Liver (tissue), 9 donors: ENCODE results near the gene CCDC86. TPM values are rescaled to one million over a fixed set of nuclear protein-coding genes. Genes with fewer than 3 reads are reported as not detected.

Experiments
- DNase-seq: peaks from one replicate; pipeline ENCODE4 v3.0.0-alpha.2; 2017; ENCODE audit warnings: low spot score
- H3K27ac ChIP-seq, 2 donors: one replicate each; pipeline ENCODE4 v1.7.0; 2013; ENCODE audit warnings: inconsistent platforms in 2 of 2, low read length in 2 of 2, control low read depth in 1 of 2, low read depth in 1 of 2, mild to moderate bottlenecking in 1 of 2
- H3K27me3 ChIP-seq, 4 donors: one replicate each; pipeline versions ENCODE4 v1.6.1 to v1.7.0; 2013; ENCODE audit warnings: low read length in 3 of 4, inconsistent platforms in 1 of 4, mild to moderate bottlenecking in 1 of 4, moderate library complexity in 1 of 4; ENCODE audit not compliant: control insufficient read depth in 4 of 4, insufficient read depth in 4 of 4
- H3K36me3 ChIP-seq, 4 donors: one replicate each; pipeline versions ENCODE4 v1.6.1 to v1.7.0; 2013; ENCODE audit warnings: low read length in 3 of 4, mild to moderate bottlenecking in 3 of 4, low read depth in 1 of 4, moderate library complexity in 1 of 4; ENCODE audit not compliant: control insufficient read depth in 4 of 4, insufficient read depth in 3 of 4
- H3K4me1 ChIP-seq, 4 donors: one replicate each; pipeline versions ENCODE4 v1.6.1 to v1.7.0; 2013; ENCODE audit warnings: low read length in 3 of 4, mild to moderate bottlenecking in 3 of 4, moderate library complexity in 1 of 4; ENCODE audit not compliant: control insufficient read depth in 4 of 4, insufficient read depth in 4 of 4
- H3K4me3 ChIP-seq, 3 donors: one replicate each; pipeline versions ENCODE4 v1.6.1 to v1.7.0; 2013; ENCODE audit warnings: low read length in 3 of 3, control low read depth in 1 of 3, low read depth in 1 of 3, mild to moderate bottlenecking in 1 of 3
- H3K9ac ChIP-seq, 2 donors: one replicate each; pipeline ENCODE4 v1.7.0; 2013; ENCODE audit warnings: low read length in 2 of 2, mild to moderate bottlenecking in 2 of 2, moderate library complexity in 2 of 2, control low read depth in 1 of 2, low read depth in 1 of 2
- H3K9me3 ChIP-seq, 4 donors: one replicate each; pipeline versions ENCODE4 v1.6.1 to v1.7.0; 2013; ENCODE audit warnings: low read length in 3 of 4; ENCODE audit not compliant: control insufficient read depth in 4 of 4
- ATF3 ChIP-seq: IDR thresholded peaks from 2 replicates; pipeline ENCODE4 v1.6.1; 2016; ENCODE audit warnings: antibody characterized with exemption
- CTCF ChIP-seq: fragments of 150-350 bp; IDR thresholded peaks from 2 replicates; pipeline ENCODE4 v1.5.1; 2017; ENCODE audit warnings: improper control_type of control experiment, low read depth, low read length; ENCODE audit not compliant: missing input control
- EGR1 ChIP-seq, 2 donors: IDR thresholded peaks; 2 replicates each; pipeline ENCODE4 v1.6.1; 2016 to 2018; ENCODE audit warnings: antibody characterized with exemption in 2 of 2, low read depth in 2 of 2
- FOXA2 ChIP-seq: IDR thresholded peaks from 2 replicates; pipeline ENCODE4 v1.6.1; 2016; ENCODE audit warnings: antibody characterized with exemption
- GABPA ChIP-seq, 2 donors: IDR thresholded peaks in 1 of 2; conservative IDR thresholded peaks in 1 of 2; 2 replicates each; pipeline ENCODE4 v1.6.1; 2016; ENCODE audit warnings: antibody characterized with exemption in 2 of 2, mild to moderate bottlenecking in 1 of 2, moderate library complexity in 1 of 2
- HNF4A ChIP-seq, 2 donors: conservative IDR thresholded peaks; 2 replicates each; pipeline ENCODE4 v1.6.1; 2016; ENCODE audit warnings: antibody characterized with exemption in 2 of 2, mild to moderate bottlenecking in 2 of 2
- HNF4G ChIP-seq: IDR thresholded peaks from 2 replicates; pipeline ENCODE4 v1.6.1; 2016; ENCODE audit warnings: antibody characterized with exemption
- RAD21 ChIP-seq, 2 donors: IDR thresholded peaks; 2 replicates each; pipeline ENCODE4 v1.6.1; 2016; ENCODE audit warnings: antibody characterized with exemption in 2 of 2, mild to moderate bottlenecking in 2 of 2
- TAF1 ChIP-seq: conservative IDR thresholded peaks from 2 replicates; pipeline ENCODE4 v1.6.1; 2016; ENCODE audit warnings: antibody characterized with exemption, mild to moderate bottlenecking
- YY1 ChIP-seq: IDR thresholded peaks from 2 replicates; pipeline ENCODE4 v1.6.1; 2016; ENCODE audit warnings: antibody characterized with exemption, mild to moderate bottlenecking
- ZBTB33 ChIP-seq: IDR thresholded peaks from 2 replicates; pipeline ENCODE4 v1.6.1; 2016; ENCODE audit warnings: antibody characterized with exemption
- WGBS: extraction: QIAGEN DNeasy Blood & Tissue Kit; methylation state at CpG from one replicate; pipeline ENCODE4 v1.1.7; 2013; 5-methylcytosine and 5-hydroxymethylcytosine counted together
- polyA plus RNA-seq, 2 donors: library from polyadenylated mRNA; stranded (reverse) in 1 of 2; unstranded in 1 of 2; fragments of 200-250 nt in 1 of 2; fragments of >200 nt in 1 of 2; fragmentation: Nextera tagmentation in 1 of 2; extraction: Ambion mirVana in 1 of 2; gene quantifications; one replicate each; pipeline versions ENCODE4 v1.2.1 to v1.2.3, GENCODE V29; 2013 to 2015
- total RNA-seq, 2 donors: library from RNA; depleted of rRNA; stranded (reverse); fragments of >200 nt; gene quantifications; one replicate each; pipeline ENCODE4 v1.2.3, GENCODE V29; 2014
- donor health status: healthy.
- donor health status: healthy.
- donor health status: healthy.
- donor health status: healthy.
- donor health status: healthy.

CCDC86 gene
- total and polyA plus RNA-seq, 4 donors: 5.0 to 9.4 (median 5.7) TPM

GRCh38 chr11:60897496-60897895 lies 55.6 kb downstream of the CCDC86 start:
- H3K27ac ChIP-seq: no peak overlapping the region
- no peak overlapping the region for H3K9ac ChIP-seq
- TF ChIP-seq TAF1 (no peak), YY1 (no peak), CTCF (no peak), FOXA2 (no peak), GABPA (IDR thresholded peaks at IDR 0.05 in 1 of 2, conservative IDR thresholded peaks at IDR 0.05 in 1 of 2) (no peak), HNF4A (conservative IDR thresholded peaks at IDR 0.05) (no peak)
- H3K27me3 ChIP-seq: no peaks in the 10 kb centered on the region
- H3K4me3 ChIP-seq: no peak overlapping the region
- H3K9me3 ChIP-seq: no peaks in the 10 kb centered on the region
- H3K36me3 ChIP-seq: peaks cover 8 to 85% (median 75%) of the 10 kb centered on the region in 4 donors
- peaks cover 0 to 10% (median 6%) of the 10 kb centered on the region in 4 donors for H3K4me1 ChIP-seq
- 96% methylated on average over 4 of the region's 4 CpGs for WGBS
- no peak for DNase-seq

GRCh38 chr11:60899046-60899936 lies 57.4 kb downstream of the CCDC86 start:
- peaks cover 8 to 77% (median 67%) of the 10 kb centered on the region in 4 donors for H3K36me3 ChIP-seq
- TF ChIP-seq HNF4G (no peak), CTCF (peak; percentile 85), ATF3 (no peak), EGR1 (IDR thresholded peaks at IDR 0.05; ENCODE audit: low read depth in 2 of 2) (no peak), GABPA (IDR thresholded peaks at IDR 0.05 in 1 of 2, conservative IDR thresholded peaks at IDR 0.05 in 1 of 2) (no peak), RAD21 (IDR thresholded peaks at IDR 0.05) (peak; percentile 82 to 90), ZBTB33 (no peak)
- H3K4me1 ChIP-seq: peaks cover 0 to 22% (median 15%) of the 10 kb centered on the region in 4 donors
- WGBS: 60% methylated on average over 12 of the region's 12 CpGs
- H3K9ac ChIP-seq: no peak overlapping the region
- H3K27me3 ChIP-seq: no peaks in the 10 kb centered on the region
- H3K4me3 ChIP-seq: no peak overlapping the region
- H3K9me3 ChIP-seq: no peaks in the 10 kb centered on the region
- H3K27ac ChIP-seq: no peak overlapping the region
- no peak for DNase-seq
